Fibroblast of skin of back (primary cell): ENCODE data around the gene MAPK8IP3.
"Not testable (repeated sequence)": the region's sequence is repeated elsewhere in the genome, so short reads cannot be mapped to it uniquely, and the experiment has no call there.

Source experiments
- DNase-seq: peaks from one replicate; pipeline ENCODE4 v3.0.0-alpha.2; 2013

The MAPK8IP3 gene

GRCh38 chr16:1712791-1713261, 6.8 kb downstream of the MAPK8IP3 start:
- DNase-seq = peak; percentile 7

GRCh38 chr16:1713331-1713730, 7.3 kb downstream of the MAPK8IP3 start:
- no peak for DNase-seq

- no peak for DNase-seq
These were observed 7.9 kb downstream of the MAPK8IP3 start for GRCh38 chr16:1713933-1714332.

GRCh38 chr16:1715220-1715619, 9.2 kb downstream of the MAPK8IP3 start:
- no peak for DNase-seq

GRCh38 chr16:1718236-1718635, 12.2 kb downstream of the MAPK8IP3 start:
- not testable (repeated sequence) for DNase-seq

GRCh38 chr16:1719559-1720229, 13.7 kb downstream of the MAPK8IP3 start:
- not testable (repeated sequence) for DNase-seq

- DNase-seq = no peak
These were observed 15.4 kb downstream of the MAPK8IP3 start for GRCh38 chr16:1721372-1721771.

GRCh38 chr16:1723450-1724147, 17.6 kb downstream of the MAPK8IP3 start:
- peak; percentile 45 for DNase-seq

- no peak for DNase-seq
These were observed 18.5 kb downstream of the MAPK8IP3 start for GRCh38 chr16:1724491-1724890.

GRCh38 chr16:1726661-1727502, 20.9 kb downstream of the MAPK8IP3 start:
- DNase-seq = no peak

GRCh38 chr16:1727651-1728624, 21.9 kb downstream of the MAPK8IP3 start:
- no peak for DNase-seq

GRCh38 chr16:1729026-1729425, 23.0 kb downstream of the MAPK8IP3 start:
- no peak for DNase-seq

- DNase-seq = no peak
These were observed 23.4 kb downstream of the MAPK8IP3 start for GRCh38 chr16:1729445-1729844.

GRCh38 chr16:1731073-1731472, 25.1 kb downstream of the MAPK8IP3 start:
- DNase-seq = no peak

GRCh38 chr16:1731603-1732002, 25.6 kb downstream of the MAPK8IP3 start:
- no peak for DNase-seq

GRCh38 chr16:1732071-1732470, 26.1 kb downstream of the MAPK8IP3 start:
- DNase-seq = no peak

- not testable (repeated sequence) for DNase-seq
These were observed 26.6 kb downstream of the MAPK8IP3 start for GRCh38 chr16:1732551-1732987.

- no peak for DNase-seq
These were observed 28.1 kb downstream of the MAPK8IP3 start for GRCh38 chr16:1734123-1734522.

GRCh38 chr16:1734816-1735215, 28.8 kb downstream of the MAPK8IP3 start:
- no peak for DNase-seq

GRCh38 chr16:1740234-1740633, 34.2 kb downstream of the MAPK8IP3 start:
- DNase-seq = no peak

- DNase-seq = no peak
These were observed 34.9 kb downstream of the MAPK8IP3 start for GRCh38 chr16:1740781-1741490.
